Endothelial cell of umbilical vein (primary cell): ENCODE data around the gene PGP. TPM values are rescaled to one million over a fixed set of nuclear protein-coding genes. Genes with fewer than 3 reads are reported as not detected.

Experiments used
- BruUV-seq: library from RNA; stranded (reverse); fragments of 400-500 nt; replicated peaks from 2 replicates; lab custom pipeline; 2021; lab: Mats Ljungman, UMichigan
- CTCF ChIA-PET: fragments of 300-600, 350-600 bp; sonication (Branson Sonifier 250); formaldehyde crosslinking; loops from one replicate; lab custom pipeline; 2021; ENCODE audit warnings: antibody characterized with exemption, inconsistent platforms; lab: Charles Lee
- POLR2A ChIA-PET: fragments of 300-600, 350-600 bp; sonication (Branson Sonifier 250); formaldehyde crosslinking; loops from one replicate; lab custom pipeline; 2021; ENCODE audit warnings: antibody characterized with exemption, inconsistent platforms; lab: Charles Lee
- DNase-seq: peaks from one replicate; pipeline ENCODE4 v3.0.0-alpha.2; 2011; ENCODE audit warnings: low read depth, low spot score
- FAIRE-seq: peaks from 2 replicates; lab custom pipeline; 2011; peaks lifted over from hg19 to GRCh38; lab: Jason Lieb, UNC
- H2AFZ ChIP-seq: 2 replicates; pipeline ENCODE4 v1.6.0; 2012; ENCODE audit warnings: low read depth, low read length, control low read depth, inconsistent platforms
- H3K27ac ChIP-seq: 2 replicates; pipeline ENCODE4 v1.5.1; 2011; ENCODE audit warnings: low read depth, mild to moderate bottlenecking, control low read depth, low read length, moderate library complexity; ENCODE audit not compliant: insufficient read depth
- H3K27me3 ChIP-seq, 2 experiments: 2 replicates each; pipeline versions ENCODE4 v1.6.0 to v1.6.1; 2011; ENCODE audit warnings: low read length in 2 of 2, mixed read lengths in 1 of 2; ENCODE audit not compliant: control insufficient read depth in 2 of 2, insufficient read depth in 2 of 2
- H3K36me3 ChIP-seq, 2 experiments: 2 replicates in 1 of 2; 3 replicates in 1 of 2; pipeline ENCODE4 v1.5.1; 2011; ENCODE audit warnings: low read length in 2 of 2, mild to moderate bottlenecking in 1 of 2, moderate library complexity in 1 of 2; ENCODE audit not compliant: control insufficient read depth in 2 of 2, insufficient read depth in 2 of 2; ENCODE audit errors: extremely low read depth in 1 of 2
- H3K4me1 ChIP-seq: 3 replicates; pipeline ENCODE4 v1.5.1; 2011; ENCODE audit warnings: mild to moderate bottlenecking, low read length; ENCODE audit not compliant: control insufficient read depth, insufficient read depth; ENCODE audit errors: extremely low read depth
- H3K4me2 ChIP-seq: 2 replicates; pipeline ENCODE4 v1.6.1; 2011; ENCODE audit warnings: low read length, control low read depth, mixed read lengths; ENCODE audit not compliant: insufficient read depth
- H3K4me3 ChIP-seq, 3 experiments: fragments of 200-600 bp in 1 of 3; sonication (generic), shearing (Covaris generic) in 1 of 3; replicated peaks in 1 of 3; 2 replicates each; pipeline ENCODE4 v1.5.1; 2011 to 2016; ENCODE audit warnings: control low read depth in 3 of 3, low read length in 3 of 3, mild to moderate bottlenecking in 2 of 3, inconsistent platforms in 1 of 3, low read depth in 1 of 3, moderate library complexity in 1 of 3; ENCODE audit not compliant: insufficient read depth in 1 of 3
- H3K79me2 ChIP-seq: 2 replicates; pipeline ENCODE4 v1.6.0; 2012; ENCODE audit warnings: low read length, inconsistent platforms; ENCODE audit not compliant: control insufficient read depth, insufficient read depth
- H3K9ac ChIP-seq: replicated peaks from 2 replicates; pipeline ENCODE3; 2011; ENCODE audit warnings: low read length, control low read depth; ENCODE audit not compliant: insufficient read depth; ENCODE audit errors: extremely low read depth
- H3K9me1 ChIP-seq: replicated peaks from 3 replicates; pipeline ENCODE4 v1.6.0; 2011; ENCODE audit warnings: mild to moderate bottlenecking, low read length; ENCODE audit not compliant: control insufficient read depth, insufficient read depth; ENCODE audit errors: extremely low read depth
- H3K9me3 ChIP-seq: replicated peaks from 2 replicates; pipeline ENCODE4 v1.5.1; 2012; ENCODE audit warnings: low read length, inconsistent platforms; ENCODE audit not compliant: control insufficient read depth, insufficient read depth
- H4K20me1 ChIP-seq: replicated peaks from 2 replicates; pipeline ENCODE3; 2011; ENCODE audit warnings: mild to moderate bottlenecking, low read length; ENCODE audit not compliant: control insufficient read depth, insufficient read depth; ENCODE audit errors: extremely low read depth
- EZH2 ChIP-seq: IDR thresholded peaks from 2 replicates; pipeline ENCODE4 v1.6.1; 2012; ENCODE audit warnings: borderline replicate concordance, low read depth, mild to moderate bottlenecking, moderate library complexity, low read length, inconsistent platforms; ENCODE audit not compliant: severe bottlenecking
- FOS ChIP-seq: IDR thresholded peaks from 2 replicates; pipeline ENCODE4 v1.6.1; 2011; ENCODE audit warnings: mild to moderate bottlenecking, low read length, moderate library complexity, borderline replicate concordance; ENCODE audit not compliant: insufficient read depth
- GATA2 ChIP-seq: IDR thresholded peaks from 2 replicates; pipeline ENCODE4 v1.7.0; 2011; ENCODE audit warnings: low read depth, mild to moderate bottlenecking, moderate library complexity, mixed read lengths, low read length; ENCODE audit not compliant: insufficient read length, insufficient read depth
- JUN ChIP-seq: IDR thresholded peaks from 2 replicates; pipeline ENCODE4 v1.6.1; 2011; ENCODE audit warnings: borderline replicate concordance, low read depth; ENCODE audit not compliant: insufficient read length, insufficient read depth
- MYC ChIP-seq: IDR thresholded peaks from one replicate; pipeline ENCODE4 v1.6.1; 2011; ENCODE audit warnings: mild to moderate bottlenecking, low read depth, low read length
- POLR2A ChIP-seq: IDR thresholded peaks from 2 replicates; pipeline ENCODE4 v1.6.1; 2012; ENCODE audit warnings: low read depth, mild to moderate bottlenecking, control low read depth, low read length
- POLR2AphosphoS5 ChIP-seq: IDR thresholded peaks from 2 replicates; pipeline ENCODE4 v1.6.1; 2012; ENCODE audit warnings: low read depth, mild to moderate bottlenecking, control low read depth, low read length, moderate library complexity; ENCODE audit not compliant: insufficient read depth
- dilution Hi-C: fragments of 300-500 bp; cut with MboI; formaldehyde crosslinking; loops from one replicate; pipeline ENCODE4 v1.15.0; 2019; ENCODE audit warnings: low sequenced_read_pairs; ENCODE audit not compliant: extremely low pct_ligation_motif_present
- intact Hi-C: fragments of 100-400 bp; cut with micrococcal nuclease; formaldehyde crosslinking; loops from one replicate; pipeline ENCODE4 v1.10.0; 2022
- polyA plus RNA-seq, 4 experiments: library from polyadenylated mRNA; depleted of rRNA in 3 of 4; stranded (reverse) in 3 of 4; unstranded in 1 of 4; fragments of >200 nt; gene quantifications; 2 replicates each; pipeline versions ENCODE4 v1.2.1 to v1.2.3, GENCODE V29; 2011 to 2012; ENCODE audit warnings: missing spikeins in 1 of 4
- total RNA-seq: library from RNA; stranded (reverse); gene quantifications from 2 replicates; pipeline ENCODE4 v1.2.3, GENCODE V29; 2021
- TF ChIP-seq, protein P1 (sequence below), 2 donors: IDR thresholded peaks; 1 replicate in 1 of 2; 2 replicates in 1 of 2; pipeline ENCODE4 v1.5.1; 2011; ENCODE audit warnings: low read length in 2 of 2, mild to moderate bottlenecking in 2 of 2, moderate library complexity in 2 of 2, control low read depth in 1 of 2, inconsistent platforms in 1 of 2, low read depth in 1 of 2; ENCODE audit not compliant: insufficient read depth in 1 of 2; ENCODE audit errors: extremely low read depth in 1 of 2
- TF ChIP-seq, protein P2 (sequence below): IDR thresholded peaks from 2 replicates; pipeline ENCODE4 v1.6.1; 2011; ENCODE audit not compliant: insufficient read depth, insufficient read length

PGP gene
- total and polyA plus RNA-seq, 2 donors (not counting 3 experiments of a cell fraction or from before 2014, with no cell fraction given): 28.5 to 29.6 TPM

DNA sequence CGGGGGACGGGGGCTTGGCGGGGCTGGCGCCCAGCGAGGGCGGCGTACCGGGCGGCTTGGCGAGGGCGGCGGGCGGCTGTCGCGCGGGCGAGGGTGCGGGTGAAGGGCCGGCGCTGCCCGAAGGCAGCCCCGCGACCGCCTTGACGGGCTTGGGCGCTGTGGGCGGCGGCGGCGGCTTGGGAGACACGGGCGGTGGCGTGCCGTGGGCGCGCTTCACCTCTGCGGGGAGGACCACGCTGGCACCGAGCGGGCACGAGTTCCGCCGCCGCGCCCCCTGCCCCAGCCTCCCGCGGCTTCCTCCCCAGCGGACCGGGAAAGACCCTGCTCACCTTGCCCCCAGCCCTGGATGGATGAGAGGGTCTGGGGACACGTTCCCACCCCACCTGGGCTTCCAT, 35.5 kb downstream of the PGP start:
- FAIRE-seq: no peak

More for the DNA sequence above, 35.5 kb downstream of the PGP start:
- Histone ChIP-seq H3K9ac (no peak overlapping the region), H4K20me1 (no peaks in the 10 kb centered on the region), H3K36me3 (peaks cover 16 to 27% of the 10 kb centered on the region in 2 experiments), H3K4me2 (no peak overlapping the region), H3K4me3 (no peak overlapping the region), H2AFZ (no peak overlapping the region), H3K9me3 (no peaks in the 10 kb centered on the region), H3K27me3 (no peaks in the 10 kb centered on the region), H3K79me2 (peaks cover 1% of the 10 kb centered on the region), H3K27ac (no peak overlapping the region), H3K4me1 (no peaks in the 10 kb centered on the region), H3K9me1 (no peaks in the 10 kb centered on the region)
- dilution Hi-C loops: no loop called here
- ChIA-PET CTCF (no interaction called here), POLR2A (no interaction called here)
- intact Hi-C loops: no loop called here
- BruUV-seq: no TSS peak
- TF ChIP-seq POLR2A (no peak), POLR2AphosphoS5 (no peak), GATA2 (no peak), JUN (no peak), FOS (no peak), MYC (no peak), EZH2 (no peak)
- TF ChIP-seq, protein P1, sequence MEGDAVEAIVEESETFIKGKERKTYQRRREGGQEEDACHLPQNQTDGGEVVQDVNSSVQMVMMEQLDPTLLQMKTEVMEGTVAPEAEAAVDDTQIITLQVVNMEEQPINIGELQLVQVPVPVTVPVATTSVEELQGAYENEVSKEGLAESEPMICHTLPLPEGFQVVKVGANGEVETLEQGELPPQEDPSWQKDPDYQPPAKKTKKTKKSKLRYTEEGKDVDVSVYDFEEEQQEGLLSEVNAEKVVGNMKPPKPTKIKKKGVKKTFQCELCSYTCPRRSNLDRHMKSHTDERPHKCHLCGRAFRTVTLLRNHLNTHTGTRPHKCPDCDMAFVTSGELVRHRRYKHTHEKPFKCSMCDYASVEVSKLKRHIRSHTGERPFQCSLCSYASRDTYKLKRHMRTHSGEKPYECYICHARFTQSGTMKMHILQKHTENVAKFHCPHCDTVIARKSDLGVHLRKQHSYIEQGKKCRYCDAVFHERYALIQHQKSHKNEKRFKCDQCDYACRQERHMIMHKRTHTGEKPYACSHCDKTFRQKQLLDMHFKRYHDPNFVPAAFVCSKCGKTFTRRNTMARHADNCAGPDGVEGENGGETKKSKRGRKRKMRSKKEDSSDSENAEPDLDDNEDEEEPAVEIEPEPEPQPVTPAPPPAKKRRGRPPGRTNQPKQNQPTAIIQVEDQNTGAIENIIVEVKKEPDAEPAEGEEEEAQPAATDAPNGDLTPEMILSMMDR (IDR thresholded peaks at IDR 0.05; ENCODE audit: extremely low read depth in 1 of 2, insufficient read depth in 1 of 2, low read depth in 1 of 2, low read length in 2 of 2): no peak
- TF ChIP-seq, protein P2, sequence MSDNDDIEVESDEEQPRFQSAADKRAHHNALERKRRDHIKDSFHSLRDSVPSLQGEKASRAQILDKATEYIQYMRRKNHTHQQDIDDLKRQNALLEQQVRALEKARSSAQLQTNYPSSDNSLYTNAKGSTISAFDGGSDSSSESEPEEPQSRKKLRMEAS: no peak
- no peak for DNase-seq
